ENCODE data around the gene GAPVD1. TPM values are rescaled to one million over a fixed set of nuclear protein-coding genes. Genes with fewer than 3 reads are reported as not detected.

The GAPVD1 gene
- total RNA-seq, 1 experiment from 2014 or later = 39.5 TPM

DNA sequence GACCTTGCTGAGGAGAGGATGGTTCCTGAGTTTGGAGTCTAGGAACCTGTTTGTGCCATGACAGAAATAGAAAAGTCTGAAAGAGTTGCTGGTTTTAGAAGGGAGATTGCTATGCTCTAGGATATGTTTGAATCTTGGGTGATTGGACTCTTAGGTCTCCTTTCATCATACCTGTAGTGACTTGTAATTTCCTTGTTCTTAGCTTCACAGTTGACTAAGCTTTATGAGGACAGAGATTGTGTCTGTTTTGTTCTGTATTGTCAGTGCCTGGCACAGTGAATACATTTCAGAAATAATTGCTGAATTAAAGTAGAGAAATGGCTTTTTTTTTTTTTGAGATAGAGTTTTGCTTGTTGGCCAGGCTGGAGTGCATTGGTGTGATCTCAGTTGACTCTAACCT, 31.5 kb downstream of the GAPVD1 start:
- Histone ChIP-seq H3K79me2 (ENCODE audit: insufficient read depth, low read length) (no peaks in the 10 kb centered on the region; the same call in 1 of the 2 replicates), H3K4me2 (ENCODE audit: insufficient read depth, insufficient read length, low read length) (no peak overlapping the region), H3T11ph (ENCODE audit: low read length) (no peak overlapping the region), H3K9ac (ENCODE audit: extremely low read depth, insufficient read length, low read length) (no peak overlapping the region), H3K27ac (ENCODE audit: insufficient read length, low read depth, low read length) (no peak overlapping the region), H4K8ac (replicated peaks; ENCODE audit: insufficient read length, low read depth, low read length) (no peak overlapping the region), H2BK15ac (ENCODE audit: low read depth, low read length) (no peak overlapping the region), H3K23ac (ENCODE audit: insufficient read length, low read depth, low read length) (no peak overlapping the region), H3K27me3 (ENCODE audit: insufficient read depth, low read length) (no peaks in the 10 kb centered on the region), H2BK5ac (ENCODE audit: insufficient read length, low read length) (no peak overlapping the region), H2BK20ac (ENCODE audit: low read depth, low read length, poor library complexity, severe bottlenecking) (no peak overlapping the region), H2BK12ac (ENCODE audit: insufficient read length, low read depth, low read length) (no peak overlapping the region), H3K4ac (ENCODE audit: low read depth, low read length) (no peak overlapping the region), H4K91ac (ENCODE audit: insufficient read length, low read depth, low read length) (no peak overlapping the region), H4K5ac (ENCODE audit: insufficient read length, low read depth, low read length) (no peak overlapping the region), H2BK120ac (ENCODE audit: low read depth, low read length, poor library complexity, severe bottlenecking) (no peak overlapping the region), H3K14ac (ENCODE audit: insufficient read depth, low read length) (no peak overlapping the region), H3K4me1 (ENCODE audit: insufficient read depth, low read length) (no peaks in the 10 kb centered on the region), H3K56ac (ENCODE audit: insufficient read length, low read depth, low read length) (no peak overlapping the region), H4K20me1 (ENCODE audit: control insufficient read depth, insufficient read depth, insufficient read length) (no peaks in the 10 kb centered on the region), H3K23me2 (ENCODE audit: insufficient read length, low read depth, low read length, poor library complexity, severe bottlenecking) (no peaks in the 10 kb centered on the region), H3K9me3 (ENCODE audit: control insufficient read depth, low read depth, low read length) (no peaks in the 10 kb centered on the region), H3K18ac (ENCODE audit: insufficient read length, low read depth, low read length) (no peak overlapping the region), H2AFZ (ENCODE audit: low read length) (no peak overlapping the region), H2AK5ac (ENCODE audit: insufficient read length, low read length) (no peak overlapping the region), H3K79me1 (ENCODE audit: insufficient read depth, low read depth, low read length, poor library complexity, severe bottlenecking) (no peaks in the 10 kb centered on the region)
- H3K4me1 Mint-ChIP-seq = peaks cover 7 to 9% of the 10 kb centered on the region in 2 experiments; a peak in 1 of 4 replicates
- TF ChIP-seq, protein P1, sequence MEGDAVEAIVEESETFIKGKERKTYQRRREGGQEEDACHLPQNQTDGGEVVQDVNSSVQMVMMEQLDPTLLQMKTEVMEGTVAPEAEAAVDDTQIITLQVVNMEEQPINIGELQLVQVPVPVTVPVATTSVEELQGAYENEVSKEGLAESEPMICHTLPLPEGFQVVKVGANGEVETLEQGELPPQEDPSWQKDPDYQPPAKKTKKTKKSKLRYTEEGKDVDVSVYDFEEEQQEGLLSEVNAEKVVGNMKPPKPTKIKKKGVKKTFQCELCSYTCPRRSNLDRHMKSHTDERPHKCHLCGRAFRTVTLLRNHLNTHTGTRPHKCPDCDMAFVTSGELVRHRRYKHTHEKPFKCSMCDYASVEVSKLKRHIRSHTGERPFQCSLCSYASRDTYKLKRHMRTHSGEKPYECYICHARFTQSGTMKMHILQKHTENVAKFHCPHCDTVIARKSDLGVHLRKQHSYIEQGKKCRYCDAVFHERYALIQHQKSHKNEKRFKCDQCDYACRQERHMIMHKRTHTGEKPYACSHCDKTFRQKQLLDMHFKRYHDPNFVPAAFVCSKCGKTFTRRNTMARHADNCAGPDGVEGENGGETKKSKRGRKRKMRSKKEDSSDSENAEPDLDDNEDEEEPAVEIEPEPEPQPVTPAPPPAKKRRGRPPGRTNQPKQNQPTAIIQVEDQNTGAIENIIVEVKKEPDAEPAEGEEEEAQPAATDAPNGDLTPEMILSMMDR (conservative IDR thresholded peaks at IDR 0.05) = no peak
- no peaks in the 10 kb centered on the region for H3K9me3 Mint-ChIP-seq
- DNase-seq = no peak
- H3K36me3 Mint-ChIP-seq (ENCODE audit: insufficient read depth in 1 of 3, low read depth in 3 of 3) = 0 out of 7 replicates have a peak, but pooled peaks cover 0 to 2% (median 0%) of the 10 kb centered on the region in 3 experiments
- H3K27me3 Mint-ChIP-seq (ENCODE audit: low read depth) = no peaks in the 10 kb centered on the region
- H3K27ac Mint-ChIP-seq = no peak overlapping the region
- H3K4me3 Mint-ChIP-seq = no peak overlapping the region

Measured in H9 (cell line).